ENCODE measurements around the gene ACTG1.

The ACTG1 gene

DNA sequence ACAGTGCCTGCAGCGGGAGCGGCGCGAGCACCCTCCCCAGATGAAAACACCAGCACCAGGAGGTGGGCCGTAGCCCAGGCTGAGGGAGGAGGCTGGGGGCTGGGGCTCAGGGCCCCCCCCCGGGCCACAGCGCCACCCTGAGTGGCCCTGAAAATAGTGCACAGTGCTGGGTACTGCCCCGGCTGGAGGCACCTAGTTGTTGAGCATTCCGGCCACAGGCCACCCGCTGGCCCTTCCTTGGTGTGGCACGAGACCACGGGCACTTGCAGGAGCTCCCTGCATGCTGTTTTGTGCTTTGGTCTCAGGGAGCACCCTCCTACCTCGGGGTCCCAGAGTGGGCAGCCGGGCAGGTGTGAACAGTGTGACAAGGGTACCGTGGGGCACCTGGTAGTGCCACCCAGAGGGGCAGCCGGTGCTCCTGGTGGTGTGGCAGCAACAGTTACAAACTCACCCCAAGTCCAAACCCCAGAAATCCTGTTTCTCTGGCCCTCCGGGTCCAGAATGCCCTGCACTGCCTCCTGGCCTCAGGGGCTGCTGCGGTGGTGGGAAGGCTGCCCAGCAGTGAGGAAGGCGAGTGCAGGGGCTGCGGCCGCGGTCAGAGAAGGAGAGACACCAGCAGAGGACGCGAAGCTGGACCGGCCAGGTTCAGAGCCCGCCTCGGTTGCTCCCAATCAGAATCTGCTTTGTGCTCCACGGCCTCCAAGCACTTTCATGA, 27.5 kb upstream of the ACTG1 start:
- TF ChIP-seq, protein P1, sequence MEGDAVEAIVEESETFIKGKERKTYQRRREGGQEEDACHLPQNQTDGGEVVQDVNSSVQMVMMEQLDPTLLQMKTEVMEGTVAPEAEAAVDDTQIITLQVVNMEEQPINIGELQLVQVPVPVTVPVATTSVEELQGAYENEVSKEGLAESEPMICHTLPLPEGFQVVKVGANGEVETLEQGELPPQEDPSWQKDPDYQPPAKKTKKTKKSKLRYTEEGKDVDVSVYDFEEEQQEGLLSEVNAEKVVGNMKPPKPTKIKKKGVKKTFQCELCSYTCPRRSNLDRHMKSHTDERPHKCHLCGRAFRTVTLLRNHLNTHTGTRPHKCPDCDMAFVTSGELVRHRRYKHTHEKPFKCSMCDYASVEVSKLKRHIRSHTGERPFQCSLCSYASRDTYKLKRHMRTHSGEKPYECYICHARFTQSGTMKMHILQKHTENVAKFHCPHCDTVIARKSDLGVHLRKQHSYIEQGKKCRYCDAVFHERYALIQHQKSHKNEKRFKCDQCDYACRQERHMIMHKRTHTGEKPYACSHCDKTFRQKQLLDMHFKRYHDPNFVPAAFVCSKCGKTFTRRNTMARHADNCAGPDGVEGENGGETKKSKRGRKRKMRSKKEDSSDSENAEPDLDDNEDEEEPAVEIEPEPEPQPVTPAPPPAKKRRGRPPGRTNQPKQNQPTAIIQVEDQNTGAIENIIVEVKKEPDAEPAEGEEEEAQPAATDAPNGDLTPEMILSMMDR (IDR thresholded peaks at IDR 0.05; ENCODE audit: low read depth, low read length): no peak
- DNase-seq (ENCODE audit: low read depth in 2 of 2): no peak

DNA sequence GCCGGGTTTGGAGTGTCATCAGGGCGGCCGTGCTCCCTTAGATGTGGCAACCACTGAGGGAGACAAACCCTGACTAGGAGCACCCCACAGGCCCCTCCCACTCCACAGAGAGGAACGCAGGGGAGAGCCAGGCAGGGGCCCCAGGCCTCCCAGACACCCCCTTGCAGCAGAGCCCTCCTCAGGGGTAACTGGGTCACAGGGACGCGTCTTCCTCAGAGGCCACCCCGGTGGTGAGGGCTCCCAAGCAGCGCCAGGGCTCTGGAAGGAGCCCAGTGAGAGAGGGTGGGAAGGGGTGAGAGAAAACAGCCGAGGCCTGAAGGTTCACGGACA, 26.9 kb upstream of the ACTG1 start:
- no peak for DNase-seq (ENCODE audit: low read depth in 2 of 2)
- TF ChIP-seq, protein P1 (IDR thresholded peaks at IDR 0.05; ENCODE audit: low read depth, low read length): no peak
- no peak overlapping the region for H3K4me3 ChIP-seq (replicated peaks in 1 of 2; ENCODE audit: low read depth in 2 of 2, low read length in 2 of 2)

More for the DNA sequence above, 27.5 kb upstream of the ACTG1 start:
- no peak overlapping the region for H3K4me3 ChIP-seq (replicated peaks in 1 of 2; ENCODE audit: low read depth in 2 of 2, low read length in 2 of 2)

DNA sequence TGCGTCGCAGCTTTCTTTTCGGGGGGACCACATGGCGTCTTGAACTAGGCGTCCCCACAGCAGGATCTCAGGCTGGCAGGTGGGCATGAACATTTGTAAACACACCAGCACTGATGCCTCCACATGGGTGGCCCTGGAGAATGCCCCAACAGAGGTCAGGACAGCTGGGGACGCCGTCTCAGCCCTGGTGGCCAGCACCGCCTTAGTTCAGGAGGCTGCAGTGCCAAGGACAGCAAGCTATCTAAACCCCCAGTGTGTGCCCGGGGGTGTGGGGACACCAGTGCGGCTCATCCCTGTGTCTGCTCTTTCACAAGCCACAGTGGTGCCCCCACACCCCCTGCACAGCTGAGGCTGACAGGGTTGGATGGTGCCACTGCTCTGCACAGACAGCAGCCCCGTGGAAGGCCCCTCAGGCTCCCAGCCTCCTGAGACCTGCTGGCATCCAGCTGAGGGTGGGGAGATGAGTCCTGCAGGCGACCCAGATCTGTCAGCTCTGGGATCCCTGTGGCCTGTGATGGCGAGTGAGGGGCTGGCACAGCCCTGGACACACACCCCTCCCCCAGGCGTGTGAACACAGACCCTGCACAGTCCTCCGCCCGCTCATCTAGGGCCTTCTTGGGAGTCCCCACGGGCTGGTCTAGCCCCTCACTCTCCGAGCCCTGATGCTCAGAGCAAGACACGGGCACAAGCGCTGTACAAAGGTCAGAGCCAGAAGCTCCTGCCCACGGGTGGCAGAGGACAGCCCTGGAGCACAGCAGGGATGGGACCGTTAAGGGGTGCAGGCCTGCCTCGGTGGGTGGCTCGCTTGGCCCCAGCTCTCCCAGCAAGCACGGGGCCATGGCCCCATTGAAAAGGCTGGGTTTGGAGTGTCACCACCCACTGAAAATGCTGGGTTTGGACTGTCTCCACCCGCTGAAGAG, 26.3 kb upstream of the ACTG1 start:
- H3K4me3 ChIP-seq (replicated peaks in 1 of 2; ENCODE audit: low read depth in 2 of 2, low read length in 2 of 2): no peak overlapping the region
- no peak for DNase-seq (ENCODE audit: low read depth in 2 of 2)
- TF ChIP-seq, protein P1 (IDR thresholded peaks at IDR 0.05; ENCODE audit: low read depth, low read length): no peak

DNA sequence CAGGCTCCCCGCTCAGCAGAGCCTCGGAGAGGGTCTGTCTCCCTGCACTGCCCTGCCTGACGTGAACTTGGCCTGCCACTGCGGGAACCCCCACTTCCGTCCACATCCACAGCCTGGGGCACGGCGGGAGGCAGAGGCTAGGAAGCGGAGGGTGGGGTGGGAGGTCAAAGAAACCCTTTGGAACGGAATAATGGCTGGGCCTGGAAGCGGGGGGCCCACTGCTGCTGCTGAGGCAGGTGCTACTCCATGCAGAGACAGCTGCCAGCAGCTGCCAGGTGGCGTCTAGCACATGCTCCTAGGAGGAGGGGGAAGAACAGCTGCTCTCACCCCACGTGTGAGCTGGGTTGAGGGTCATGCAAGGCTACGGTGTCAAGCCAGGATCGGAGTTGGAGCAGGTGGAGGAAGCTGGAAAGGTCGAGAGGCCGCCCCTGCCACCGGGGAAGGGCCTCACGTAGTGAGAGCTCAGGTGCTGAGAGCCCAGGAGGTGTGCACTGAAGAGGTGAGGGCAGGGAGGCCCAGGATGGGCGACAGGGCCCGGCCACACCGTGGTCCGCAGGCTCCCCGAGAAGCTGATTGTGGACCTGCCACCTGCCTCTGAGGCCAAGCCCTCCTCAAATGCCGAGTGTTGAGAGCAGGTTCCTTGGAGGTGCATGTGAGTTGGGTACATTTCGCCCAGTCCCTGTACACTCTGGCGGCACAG, 25.4 kb upstream of the ACTG1 start:
- DNase-seq (ENCODE audit: low read depth in 2 of 2): no peak
- no peak overlapping the region for H3K4me3 ChIP-seq (replicated peaks in 1 of 2; ENCODE audit: low read depth in 2 of 2, low read length in 2 of 2)
- TF ChIP-seq, protein P1 (IDR thresholded peaks at IDR 0.05; ENCODE audit: low read depth, low read length): no peak

DNA sequence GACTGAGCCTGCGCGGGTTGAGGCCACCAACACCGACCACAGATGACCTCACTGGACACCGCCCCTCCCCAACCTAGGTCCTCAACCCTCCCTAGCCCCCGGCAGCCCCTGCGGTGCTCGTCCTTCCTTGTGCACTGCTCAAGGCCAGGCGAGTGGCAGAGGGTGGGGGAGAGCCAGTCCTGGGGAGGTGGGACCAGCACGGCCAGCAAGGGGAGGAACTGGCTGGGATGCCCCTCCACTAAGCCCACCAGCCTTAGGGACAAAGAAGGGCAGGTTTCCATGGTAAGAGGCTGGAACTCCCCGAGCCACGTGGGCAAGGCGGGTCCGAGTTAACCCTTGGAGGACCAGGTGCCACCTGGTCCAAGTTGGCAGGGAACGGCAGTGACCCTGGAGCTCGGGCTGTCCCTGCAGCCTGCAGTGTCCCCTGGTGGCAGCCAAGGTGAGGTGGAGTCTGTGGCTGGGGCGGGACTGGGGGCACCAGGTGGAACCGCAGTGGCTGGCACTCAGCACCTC, 24.8 kb upstream of the ACTG1 start:
- H3K4me3 ChIP-seq (replicated peaks in 1 of 2; ENCODE audit: low read depth in 2 of 2, low read length in 2 of 2): no peak overlapping the region
- TF ChIP-seq, protein P1 (IDR thresholded peaks at IDR 0.05; ENCODE audit: low read depth, low read length): peak; percentile 60
- no peak for DNase-seq (ENCODE audit: low read depth in 2 of 2)

Data from cardiac fibroblast (primary cell).